ENCODE results near the gene APPL2.

DNA sequence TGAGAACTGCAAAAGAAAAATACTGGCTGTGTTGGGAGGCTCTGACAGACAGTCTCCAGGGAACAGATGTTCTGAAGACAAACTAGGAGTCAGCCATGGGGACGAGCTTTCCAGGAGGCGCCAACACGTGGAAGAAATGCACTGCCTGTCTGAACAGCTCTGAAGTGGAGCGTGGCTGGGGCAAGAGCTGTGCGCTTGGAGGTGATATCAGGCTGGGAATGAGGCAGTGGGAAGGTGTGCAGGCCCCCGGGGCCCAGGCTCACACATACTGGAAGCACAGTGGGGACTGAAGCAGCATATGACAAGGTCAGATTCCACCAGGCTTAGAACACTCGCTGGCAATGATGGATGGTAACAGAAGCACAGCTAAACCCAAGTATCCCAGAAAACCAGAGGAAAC is 17.5 kb downstream of the APPL2 start:
- no peak for TF ChIP-seq POLR2AphosphoS5 (IDR thresholded peaks at IDR 0.05)
- TF ChIP-seq, protein P1, sequence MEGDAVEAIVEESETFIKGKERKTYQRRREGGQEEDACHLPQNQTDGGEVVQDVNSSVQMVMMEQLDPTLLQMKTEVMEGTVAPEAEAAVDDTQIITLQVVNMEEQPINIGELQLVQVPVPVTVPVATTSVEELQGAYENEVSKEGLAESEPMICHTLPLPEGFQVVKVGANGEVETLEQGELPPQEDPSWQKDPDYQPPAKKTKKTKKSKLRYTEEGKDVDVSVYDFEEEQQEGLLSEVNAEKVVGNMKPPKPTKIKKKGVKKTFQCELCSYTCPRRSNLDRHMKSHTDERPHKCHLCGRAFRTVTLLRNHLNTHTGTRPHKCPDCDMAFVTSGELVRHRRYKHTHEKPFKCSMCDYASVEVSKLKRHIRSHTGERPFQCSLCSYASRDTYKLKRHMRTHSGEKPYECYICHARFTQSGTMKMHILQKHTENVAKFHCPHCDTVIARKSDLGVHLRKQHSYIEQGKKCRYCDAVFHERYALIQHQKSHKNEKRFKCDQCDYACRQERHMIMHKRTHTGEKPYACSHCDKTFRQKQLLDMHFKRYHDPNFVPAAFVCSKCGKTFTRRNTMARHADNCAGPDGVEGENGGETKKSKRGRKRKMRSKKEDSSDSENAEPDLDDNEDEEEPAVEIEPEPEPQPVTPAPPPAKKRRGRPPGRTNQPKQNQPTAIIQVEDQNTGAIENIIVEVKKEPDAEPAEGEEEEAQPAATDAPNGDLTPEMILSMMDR (IDR thresholded peaks at IDR 0.05) = no peak

Measured in stomach (tissue), 4 donors.